GM12878 (cell line): ENCODE data around the gene PRM3. TPM values are rescaled to one million over a fixed set of nuclear protein-coding genes. Genes with fewer than 3 reads are reported as not detected.

ENCODE experiments used
- ATAC-seq: fragments of 200-7000 bp; cut with Tn5 transposase; 3 replicates; pipeline ENCODE4 v1.9.1; 2020; ENCODE audit warnings: mild to moderate bottlenecking, moderate library complexity
- BruUV-seq: library from RNA; stranded (reverse); fragments of 400-500 nt; replicated peaks from 2 replicates; lab custom pipeline; 2021; lab: Mats Ljungman, UMichigan
- CTCF ChIA-PET: fragments of 300-600 bp; sonication (Branson Sonifier 250); formaldehyde crosslinking; extraction: SDS; loops from one replicate; lab custom pipeline; 2021; ENCODE audit warnings: inconsistent platforms; lab: Yijun Ruan, JAX
- POLR2A ChIA-PET: fragments of 350-600 bp; formaldehyde crosslinking; extraction: SDS; loops from one replicate; lab custom pipeline; 2021; ENCODE audit warnings: inconsistent platforms; lab: Charles Lee
- RAD21 ChIA-PET: fragments of 300-600 bp; sonication (Branson Sonifier 250); formaldehyde crosslinking; loops from one replicate; lab custom pipeline; 2023; ENCODE audit warnings: antibody characterized with exemption; ENCODE audit not compliant: unreplicated experiment; lab: Charles Lee
- SMC1A ChIA-PET: fragments of 300-600 bp; sonication (Branson Sonifier 250); formaldehyde crosslinking; loops from one replicate; lab custom pipeline; 2023; ENCODE audit not compliant: unreplicated experiment, uncharacterized antibody; lab: Charles Lee
- DNase-seq: peaks from one replicate; pipeline ENCODE4 v3.0.0-alpha.2; 2011; ENCODE audit warnings: low read depth, low spot score
- FAIRE-seq: peaks from 3 replicates; lab custom pipeline; 2011; peaks lifted over from hg19 to GRCh38; lab: Jason Lieb, UNC
- H2AFZ ChIP-seq: 2 replicates; pipeline ENCODE4 v1.6.0; 2011; ENCODE audit warnings: low read depth, low read length, control low read depth; ENCODE audit not compliant: control insufficient read depth
- H3K27ac ChIP-seq: 2 replicates; pipeline ENCODE4 v1.5.1; 2011; ENCODE audit warnings: control low read depth; ENCODE audit not compliant: control insufficient read depth, insufficient read depth
- H3K27me3 ChIP-seq, 2 experiments: replicated peaks in 1 of 2; 2 replicates each; pipeline versions ENCODE4 v1.6.0 to v1.6.1; 2011; ENCODE audit warnings: low read length in 1 of 2; ENCODE audit not compliant: control insufficient read depth in 2 of 2, insufficient read depth in 2 of 2
- H3K36me3 ChIP-seq, 2 experiments: 2 replicates each; pipeline ENCODE4 v1.5.1; 2011; ENCODE audit warnings: low read length in 1 of 2; ENCODE audit not compliant: control insufficient read depth in 2 of 2, insufficient read depth in 2 of 2
- H3K4me1 ChIP-seq: 2 replicates; pipeline ENCODE4 v1.6.1; 2011; ENCODE audit warnings: mild to moderate bottlenecking, low read length, moderate library complexity, mixed read lengths; ENCODE audit not compliant: control insufficient read depth, insufficient read depth
- H3K4me2 ChIP-seq: 2 replicates; pipeline ENCODE4 v1.6.0; 2011; ENCODE audit warnings: control low read depth; ENCODE audit not compliant: control insufficient read depth, insufficient read depth
- H3K4me3 ChIP-seq: fragments of 200-600 bp; sonication (generic); 2 replicates; pipeline ENCODE4 v1.5.1; 2016
- H3K79me2 ChIP-seq: 2 replicates; pipeline ENCODE4 v1.6.0; 2011; ENCODE audit warnings: low read length; ENCODE audit not compliant: control insufficient read depth, insufficient read depth
- H3K9ac ChIP-seq: 2 replicates; pipeline ENCODE4 v1.8.0; 2011; ENCODE audit warnings: low read length, control low read depth, mixed read lengths; ENCODE audit not compliant: control insufficient read depth, insufficient read depth
- H3K9me3 ChIP-seq: replicated peaks from 3 replicates; pipeline ENCODE4 v1.5.1; 2011; ENCODE audit warnings: mild to moderate bottlenecking, low read length; ENCODE audit not compliant: control insufficient read depth, insufficient read depth
- H4K20me1 ChIP-seq: 2 replicates; pipeline ENCODE4 v1.6.0; 2011; ENCODE audit not compliant: control insufficient read depth, insufficient read depth
- ELK1 ChIP-seq: IDR thresholded peaks from 2 replicates; pipeline ENCODE4 v1.6.1; 2012; ENCODE audit warnings: low read depth, low read length, improper control_type of control experiment
- LARP7 ChIP-seq: fragments of 450-650 bp; IDR thresholded peaks from 2 replicates; pipeline ENCODE4 v1.6.1; 2017; ENCODE audit warnings: mild to moderate bottlenecking
- NR2F1 ChIP-seq: fragments of 450-650 bp; conservative IDR thresholded peaks from 2 replicates; pipeline ENCODE4 v1.6.1; 2017; ENCODE audit warnings: mild to moderate bottlenecking
- ZNF217 ChIP-seq: fragments of 450-650 bp; IDR thresholded peaks from 2 replicates; pipeline ENCODE4 v1.6.1; 2017; ENCODE audit warnings: antibody characterized with exemption, mild to moderate bottlenecking
- WGBS: methylation state at CpG from one replicate; pipeline ENCODE4 v1.1.6; 2016; ENCODE audit warnings: low lambda C conversion rate; ENCODE audit not compliant: insufficient replicate concordance, insufficient coverage; ENCODE audit errors: missing lambda C conversion rate; 5-methylcytosine and 5-hydroxymethylcytosine counted together
- in situ Hi-C: fragments of 300-500 bp; cut with MboI; formaldehyde crosslinking; loops from 9 replicates; pipeline ENCODE4 v1.14.3; 2018; ENCODE audit warnings: mixed read lengths
- intact Hi-C: fragments of 100-400 bp; cut with micrococcal nuclease; formaldehyde crosslinking; loops from one replicate; pipeline ENCODE4 v1.14.2; 2022; ENCODE audit not compliant: unreplicated experiment
- polyA plus RNA-seq, 11 experiments: library from polyadenylated mRNA; depleted of rRNA in 4 of 11; unstranded in 6 of 11; stranded (reverse) in 5 of 11; fragments of >200 nt; fragmentation: Nextera tagmentation in 4 of 11; fragmentation: Illumina TruSeq in 1 of 11; extraction: Ambion mirVana in 4 of 11; extraction: Trizol in 1 of 11; gene quantifications; 1 replicate in 1 of 11; 2 replicates in 10 of 11; pipeline versions ENCODE4 v1.2.1 to v1.2.3, GENCODE V29; 2011 to 2016; ENCODE audit warnings: inconsistent platforms in 2 of 11, missing spikeins in 2 of 11, low read depth in 1 of 11
- total RNA-seq, 4 experiments: library from RNA; depleted of rRNA in 3 of 4; stranded (reverse); fragments of >200 nt in 3 of 4; fragmentation: Illumina TruSeq in 1 of 4; extraction: Trizol in 1 of 4; gene quantifications; 2 replicates each; pipeline versions ENCODE4 v1.2.1 to v1.2.3, GENCODE V29; 2013 to 2021
- TF ChIP-seq, protein P1 (sequence below): IDR thresholded peaks from 2 replicates; pipeline ENCODE4 v1.6.1; 2011; ENCODE audit warnings: mild to moderate bottlenecking, low read depth, low read length, moderate library complexity; ENCODE audit not compliant: insufficient replicate concordance
- TF ChIP-seq, protein P2 (sequence below): fragments of 450-650 bp; IDR thresholded peaks from 2 replicates; pipeline ENCODE4 v1.6.1; 2016; ENCODE audit warnings: mild to moderate bottlenecking

Gene PRM3
- total and polyA plus RNA-seq, 10 of the 15 experiments (the other 5 are each of a cell fraction or from before 2014, with no cell fraction given): not detected

DNA sequence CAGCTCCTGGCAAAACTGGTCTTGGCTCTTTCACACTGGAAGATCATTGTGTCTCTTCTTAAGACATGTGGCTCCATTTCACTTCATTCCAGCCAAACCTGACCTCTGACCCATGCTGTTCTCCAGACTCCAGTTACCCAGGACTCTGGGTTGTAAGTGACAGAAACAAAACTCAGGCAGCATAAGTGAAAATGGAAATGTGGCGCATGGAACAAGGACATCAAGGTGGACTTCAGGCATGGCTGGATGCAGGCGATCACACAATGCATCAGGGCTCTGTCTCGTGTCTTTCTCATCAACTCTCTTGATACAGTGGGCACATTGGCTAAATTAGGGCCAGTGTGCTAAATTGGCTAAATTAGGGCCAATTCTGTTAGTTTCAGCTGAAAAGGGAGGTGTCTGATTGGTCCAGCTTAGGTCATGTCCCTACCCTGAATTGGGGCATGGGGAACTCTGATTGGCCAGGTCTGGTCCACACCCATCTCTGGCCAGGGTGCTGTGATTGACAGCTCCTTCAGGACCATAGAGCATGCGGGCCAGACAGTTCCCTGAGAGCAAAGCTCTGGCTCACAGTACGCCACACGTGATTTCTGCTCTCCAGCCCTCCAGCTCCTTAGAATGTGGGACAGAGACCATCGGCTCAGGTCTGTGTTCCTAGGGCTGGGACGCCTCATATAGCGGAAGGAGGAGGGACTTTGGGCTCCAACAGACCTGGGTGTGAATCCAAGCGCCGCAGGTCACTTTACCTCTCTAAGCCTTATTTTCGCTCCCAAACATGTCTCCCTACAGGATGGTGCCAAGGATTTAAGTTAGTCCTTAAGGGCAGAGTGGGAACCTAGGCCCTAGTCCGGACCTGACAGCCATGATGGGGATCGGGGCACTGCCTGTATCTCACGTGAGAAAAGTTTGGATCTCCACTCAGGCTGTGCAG, 34.9 kb downstream of the PRM3 start:
- no peak overlapping the region for H3K9ac ChIP-seq
- ChIA-PET SMC1A (interaction anchor here (1.0 kb wide), 2 partner anchors 48 to 133 kb away, joined by 3 read pairs; no protein-coding TSS in a partner anchor), CTCF (no interaction called here), RAD21 (interaction anchor here (1.0 kb wide), 1 partner anchor 13 kb away, joined by 5 read pairs; no protein-coding TSS in a partner anchor), POLR2A (interaction anchor here (0.5 to 1.2 kb wide), 3 partner anchors 12 to 125 kb away, joined by 3 to 4 read pairs (median 3); no protein-coding TSS in a partner anchor)
- H3K79me2 ChIP-seq: no peaks in the 10 kb centered on the region
- in situ Hi-C loops: no loop called here
- DNase-seq: no peak
- no peaks in the 10 kb centered on the region for H3K36me3 ChIP-seq
- WGBS: 83% methylated on average over 15 of the region's 15 CpGs
- ATAC-seq: no peak
- peak; percentile 44 for TF ChIP-seq NR2F1
- TF ChIP-seq, protein P1, sequence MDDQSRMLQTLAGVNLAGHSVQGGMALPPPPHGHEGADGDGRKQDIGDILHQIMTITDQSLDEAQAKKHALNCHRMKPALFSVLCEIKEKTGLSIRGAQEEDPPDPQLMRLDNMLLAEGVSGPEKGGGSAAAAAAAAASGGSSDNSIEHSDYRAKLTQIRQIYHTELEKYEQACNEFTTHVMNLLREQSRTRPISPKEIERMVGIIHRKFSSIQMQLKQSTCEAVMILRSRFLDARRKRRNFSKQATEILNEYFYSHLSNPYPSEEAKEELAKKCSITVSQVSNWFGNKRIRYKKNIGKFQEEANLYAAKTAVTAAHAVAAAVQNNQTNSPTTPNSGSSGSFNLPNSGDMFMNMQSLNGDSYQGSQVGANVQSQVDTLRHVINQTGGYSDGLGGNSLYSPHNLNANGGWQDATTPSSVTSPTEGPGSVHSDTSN: peak; percentile 56
- TF ChIP-seq ELK1: no peak
- TF ChIP-seq LARP7: no peak
- no peak for TF ChIP-seq ZNF217
- TF ChIP-seq, protein P2, sequence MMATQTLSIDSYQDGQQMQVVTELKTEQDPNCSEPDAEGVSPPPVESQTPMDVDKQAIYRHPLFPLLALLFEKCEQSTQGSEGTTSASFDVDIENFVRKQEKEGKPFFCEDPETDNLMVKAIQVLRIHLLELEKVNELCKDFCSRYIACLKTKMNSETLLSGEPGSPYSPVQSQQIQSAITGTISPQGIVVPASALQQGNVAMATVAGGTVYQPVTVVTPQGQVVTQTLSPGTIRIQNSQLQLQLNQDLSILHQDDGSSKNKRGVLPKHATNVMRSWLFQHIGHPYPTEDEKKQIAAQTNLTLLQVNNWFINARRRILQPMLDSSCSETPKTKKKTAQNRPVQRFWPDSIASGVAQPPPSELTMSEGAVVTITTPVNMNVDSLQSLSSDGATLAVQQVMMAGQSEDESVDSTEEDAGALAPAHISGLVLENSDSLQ: peak; percentile 74
- no peak overlapping the region for H3K4me3 ChIP-seq
- peaks cover 10% of the 10 kb centered on the region for H3K4me1 ChIP-seq
- H3K27me3 ChIP-seq: no peaks in the 10 kb centered on the region
- no peak for FAIRE-seq
- intact Hi-C loops: no loop called here
- H3K27ac ChIP-seq: no peak overlapping the region
- no peaks in the 10 kb centered on the region for H4K20me1 ChIP-seq
- no peak overlapping the region for H2AFZ ChIP-seq
- no peak overlapping the region for H3K4me2 ChIP-seq
- no TSS peak for BruUV-seq
- no peaks in the 10 kb centered on the region for H3K9me3 ChIP-seq
